Keratinocyte (primary cell): ENCODE results near the gene BRSK2.

Experiments
- CTCF ChIP-seq, 3 experiments: IDR thresholded peaks in 1 of 3; conservative IDR thresholded peaks in 1 of 3; optimal IDR thresholded peaks in 1 of 3; 2 replicates in 2 of 3; 3 replicates in 1 of 3; pipeline versions ENCODE3 to v1.5.1; 2011; ENCODE audit warnings: low read length in 3 of 3, mild to moderate bottlenecking in 3 of 3, moderate library complexity in 2 of 3, control low read depth in 1 of 3, inconsistent platforms in 1 of 3; ENCODE audit not compliant: insufficient read depth in 2 of 3; ENCODE audit errors: extremely low read depth in 1 of 3
- EZH2 ChIP-seq: IDR thresholded peaks from one replicate; pipeline ENCODE4 v1.6.1; 2012; ENCODE audit warnings: inconsistent platforms, mild to moderate bottlenecking, low read length, moderate library complexity

- no peak for TF ChIP-seq EZH2
- no peak for TF ChIP-seq CTCF (optimal IDR thresholded peaks at IDR 0.05 in 1 of 3, IDR thresholded peaks at IDR 0.05 in 1 of 3, conservative IDR thresholded peaks at IDR 0.05 in 1 of 3; ENCODE audit: extremely low read depth in 1 of 3, insufficient read depth in 2 of 3, low read length in 3 of 3)
These were observed 95.2 kb downstream of the BRSK2 start for GRCh38 chr11:1484695-1485503.
